HFF-Myc (cell line): ENCODE measurements around the gene SHANK1.
"Not testable (repeated sequence)": the region's sequence is repeated elsewhere in the genome, so short reads cannot be mapped to it uniquely, and the experiment has no call there.

ENCODE experiments used
- DNase-seq: peaks from one replicate; pipeline ENCODE4 v3.0.0-alpha.2; 2011; ENCODE audit warnings: low read depth; ENCODE audit errors: extremely low read depth
- H3K4me3 ChIP-seq: replicated peaks from 2 replicates; pipeline ENCODE4 v1.5.1; 2011; ENCODE audit warnings: low read depth, mild to moderate bottlenecking, control low read depth, low read length
- TF ChIP-seq, protein P1 (sequence below): IDR thresholded peaks from 2 replicates; pipeline ENCODE4 v1.5.1; 2012; ENCODE audit warnings: mild to moderate bottlenecking, low read depth, low read length, control low read depth; ENCODE audit errors: missing control alignments

SHANK1 gene

DNA sequence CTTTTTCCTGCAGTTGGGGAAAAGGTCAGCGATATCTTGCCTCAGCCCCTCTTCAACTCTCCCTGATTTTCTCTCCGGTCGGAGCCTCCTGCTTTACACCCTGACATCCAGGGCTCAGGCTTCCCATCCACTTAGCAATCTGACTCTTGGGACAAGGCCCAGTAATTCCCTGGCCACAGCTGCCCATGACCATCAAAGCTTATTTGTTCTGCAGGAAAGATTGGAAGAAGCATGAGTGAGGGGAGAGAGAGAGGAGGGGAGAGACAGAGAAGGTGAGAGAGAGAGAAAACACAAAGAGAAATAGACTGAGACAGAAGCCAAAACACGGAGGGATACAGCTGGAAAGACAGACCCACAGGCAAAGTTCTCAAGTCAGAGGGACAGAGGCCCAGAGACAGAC is 93.6 kb downstream of the SHANK1 start:
- TF ChIP-seq, protein P1, sequence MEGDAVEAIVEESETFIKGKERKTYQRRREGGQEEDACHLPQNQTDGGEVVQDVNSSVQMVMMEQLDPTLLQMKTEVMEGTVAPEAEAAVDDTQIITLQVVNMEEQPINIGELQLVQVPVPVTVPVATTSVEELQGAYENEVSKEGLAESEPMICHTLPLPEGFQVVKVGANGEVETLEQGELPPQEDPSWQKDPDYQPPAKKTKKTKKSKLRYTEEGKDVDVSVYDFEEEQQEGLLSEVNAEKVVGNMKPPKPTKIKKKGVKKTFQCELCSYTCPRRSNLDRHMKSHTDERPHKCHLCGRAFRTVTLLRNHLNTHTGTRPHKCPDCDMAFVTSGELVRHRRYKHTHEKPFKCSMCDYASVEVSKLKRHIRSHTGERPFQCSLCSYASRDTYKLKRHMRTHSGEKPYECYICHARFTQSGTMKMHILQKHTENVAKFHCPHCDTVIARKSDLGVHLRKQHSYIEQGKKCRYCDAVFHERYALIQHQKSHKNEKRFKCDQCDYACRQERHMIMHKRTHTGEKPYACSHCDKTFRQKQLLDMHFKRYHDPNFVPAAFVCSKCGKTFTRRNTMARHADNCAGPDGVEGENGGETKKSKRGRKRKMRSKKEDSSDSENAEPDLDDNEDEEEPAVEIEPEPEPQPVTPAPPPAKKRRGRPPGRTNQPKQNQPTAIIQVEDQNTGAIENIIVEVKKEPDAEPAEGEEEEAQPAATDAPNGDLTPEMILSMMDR = no peak
- DNase-seq = no peak
- H3K4me3 ChIP-seq = no peak overlapping the region

DNA sequence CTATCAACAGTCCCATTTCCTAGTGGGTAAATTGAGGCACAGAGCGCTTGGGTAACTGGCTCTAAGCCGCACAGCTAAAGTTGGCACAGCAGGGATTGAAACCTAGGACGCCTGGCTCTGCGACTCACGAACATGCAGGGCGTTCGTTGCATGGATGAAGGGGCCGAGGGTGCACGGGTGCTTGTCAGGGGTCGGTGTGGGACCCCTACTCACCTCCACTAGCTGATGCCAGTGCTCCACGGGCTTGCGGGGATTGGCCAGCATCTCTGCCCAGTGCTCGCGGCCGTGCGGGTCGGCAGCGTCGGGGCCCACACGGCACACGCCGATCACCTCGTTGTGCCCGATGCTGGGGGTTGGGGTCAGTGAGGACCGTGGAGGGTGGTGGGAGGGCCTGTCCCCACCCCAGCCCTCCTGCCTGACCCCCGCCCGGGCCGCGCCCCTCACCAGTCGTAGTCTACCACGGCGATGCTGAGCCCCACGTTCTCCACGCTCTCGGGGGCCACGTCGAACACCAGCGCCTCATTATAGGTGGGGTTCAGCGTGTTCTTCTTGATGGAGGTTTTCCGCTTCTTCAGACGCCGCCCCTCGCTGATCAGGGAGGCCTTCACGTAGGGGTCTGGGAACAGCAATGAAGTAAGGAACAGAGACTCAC is 94.5 kb downstream of the SHANK1 start:
- H3K4me3 ChIP-seq = no peak overlapping the region
- no peak for DNase-seq
- TF ChIP-seq, protein P1 = no peak

DNA sequence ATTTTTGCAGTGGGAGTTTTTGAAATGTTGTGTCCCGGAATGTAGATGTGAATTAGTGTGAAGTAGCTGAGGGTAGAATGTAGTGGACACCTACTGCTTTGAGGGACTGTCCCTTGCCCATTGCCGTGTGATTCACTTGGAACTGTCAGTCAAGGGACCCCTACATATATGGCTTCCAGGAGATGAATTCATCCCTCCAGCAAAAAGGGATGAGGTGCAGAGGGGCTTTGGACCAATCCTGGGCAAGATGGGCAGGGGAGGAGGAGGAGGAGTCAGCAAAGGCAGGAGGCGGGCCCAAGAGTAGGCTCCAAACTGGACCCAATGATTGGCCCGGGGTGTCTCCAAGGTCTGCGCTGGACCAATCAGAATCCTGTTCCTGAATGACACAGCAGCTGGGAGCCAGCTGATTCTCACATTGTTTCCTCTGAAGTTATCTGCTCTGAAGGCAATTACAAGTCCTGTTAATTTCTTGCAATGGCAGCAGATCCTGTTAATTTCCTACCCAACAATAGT is 99.2 kb downstream of the SHANK1 start:
- H3K4me3 ChIP-seq, DNase-seq: not testable (repeated sequence)

DNA sequence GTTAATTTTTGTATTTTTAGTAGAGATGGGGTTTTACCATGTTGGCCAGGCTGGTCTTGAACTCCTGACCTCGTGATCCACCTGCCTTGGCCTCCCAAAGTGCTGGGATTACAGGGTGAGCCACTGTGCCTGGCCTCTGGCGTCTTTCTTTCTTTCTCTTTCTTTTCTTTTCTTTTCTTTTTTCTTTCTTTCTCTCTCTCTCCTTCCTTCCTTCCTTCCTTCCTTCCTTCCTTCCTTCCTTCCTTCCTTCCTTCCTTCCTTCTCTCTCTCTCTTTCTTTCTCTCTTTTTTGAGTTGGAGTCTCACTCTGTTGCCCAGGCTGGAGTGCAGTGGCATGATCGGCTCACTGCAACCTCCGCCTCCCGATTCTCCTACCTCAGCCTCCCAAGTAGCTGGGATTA is 100.4 kb downstream of the SHANK1 start:
- H3K4me3 ChIP-seq, DNase-seq: not testable (repeated sequence)

DNA sequence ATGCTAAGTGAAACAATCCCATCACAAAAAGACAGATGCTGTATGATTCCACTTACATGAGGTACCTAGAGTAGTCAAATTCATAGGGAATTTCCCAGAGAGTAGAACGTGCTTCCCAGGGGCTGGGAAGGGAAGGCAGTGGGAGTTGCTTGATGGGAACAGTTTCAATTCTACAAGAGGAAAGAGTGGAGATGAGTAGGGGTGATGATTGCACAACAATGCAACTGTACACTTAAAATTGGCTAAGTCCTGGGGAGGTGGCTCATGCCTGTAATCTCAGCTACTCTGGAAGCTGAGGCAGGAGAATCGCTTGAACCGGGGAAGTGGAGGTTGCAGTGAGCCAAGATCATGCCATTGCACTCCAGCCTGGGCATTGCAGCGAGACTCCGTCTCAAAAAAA is 101.2 kb downstream of the SHANK1 start:
- not testable (repeated sequence) for H3K4me3 ChIP-seq, DNase-seq

DNA sequence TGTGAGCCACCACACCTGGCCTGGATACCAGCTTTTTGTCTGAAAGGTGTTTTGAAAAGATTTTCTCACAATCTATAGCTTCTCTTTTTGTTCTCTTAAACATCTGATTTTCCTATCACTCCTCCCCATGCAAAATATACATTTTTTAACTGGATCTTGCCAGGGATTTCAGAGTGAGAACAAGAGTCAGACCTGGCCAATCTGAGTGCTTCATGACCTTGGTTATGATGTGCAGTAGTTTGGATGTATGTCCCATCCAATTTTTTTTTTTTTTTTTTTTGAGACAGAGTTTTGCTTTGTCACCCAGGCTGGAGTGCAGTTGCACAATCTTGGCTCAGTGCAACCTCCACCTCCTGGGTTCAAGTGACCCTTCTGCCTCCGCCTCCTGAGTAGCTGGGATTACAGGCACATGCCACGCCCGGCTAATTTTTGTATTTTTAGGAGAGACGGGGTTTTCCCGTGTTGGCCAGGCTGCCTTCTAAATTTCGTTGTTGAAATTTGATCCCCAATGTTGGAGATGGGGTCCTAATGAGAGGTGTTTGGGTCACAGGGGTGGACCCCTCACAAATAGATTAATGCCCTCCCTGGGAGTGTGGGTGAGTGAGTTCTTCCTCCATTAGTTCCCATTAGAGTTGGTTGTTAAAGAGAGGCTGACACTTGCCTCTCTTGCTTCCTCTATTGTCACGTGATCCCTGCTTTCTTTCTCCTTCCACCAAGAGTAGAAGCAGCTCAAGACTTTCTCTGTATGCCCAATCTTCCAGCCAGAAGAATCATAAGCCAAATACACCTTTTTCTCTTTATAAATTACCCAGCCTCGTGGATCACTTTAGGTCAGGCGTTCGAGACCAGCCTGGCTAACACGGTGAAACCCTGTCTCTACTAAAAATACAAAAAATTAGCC is 106.8 kb downstream of the SHANK1 start:
- not testable (repeated sequence) for DNase-seq, H3K4me3 ChIP-seq
